HG02588 (cell line): ENCODE data around the gene FAM168A.
"Not testable (repeated sequence)": the region's sequence is repeated elsewhere in the genome, so short reads cannot be mapped to it uniquely, and the experiment has no call there.

Experiments
- ATAC-seq: cut with Tn5 transposase; IDR thresholded peaks from one replicate; pipeline ENCODE4 v1.9.1; 2021; ENCODE audit warnings: mild to moderate bottlenecking, moderate library complexity; ENCODE audit not compliant: unreplicated experiment

The FAM168A gene

GRCh38 chr11:73475549-73476095 lies 122.3 kb downstream of the FAM168A start:
- ATAC-seq: no peak

DNA sequence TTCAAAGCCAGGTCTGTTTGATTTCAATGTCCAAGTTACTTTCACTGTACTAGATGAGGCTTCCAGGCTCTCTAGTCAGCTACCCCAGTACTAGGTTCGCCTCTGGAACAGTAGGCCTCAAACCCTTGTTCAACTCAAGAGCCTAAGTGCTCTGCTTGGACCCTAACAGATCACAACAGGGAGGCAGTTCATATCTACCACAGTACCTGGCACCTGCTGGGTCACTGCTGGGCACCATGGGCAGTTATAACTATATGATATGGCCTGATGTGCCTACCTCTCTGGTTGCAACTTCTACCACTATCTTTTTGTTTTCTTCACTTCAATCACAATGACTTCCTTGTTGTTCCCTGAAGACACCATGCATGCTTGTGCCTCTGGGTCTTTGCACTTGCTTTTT lies 124.7 kb downstream of the FAM168A start:
- no peak for ATAC-seq

- not testable (repeated sequence) for ATAC-seq
These were observed 127.8 kb downstream of the FAM168A start for GRCh38 chr11:73470036-73470612.

DNA sequence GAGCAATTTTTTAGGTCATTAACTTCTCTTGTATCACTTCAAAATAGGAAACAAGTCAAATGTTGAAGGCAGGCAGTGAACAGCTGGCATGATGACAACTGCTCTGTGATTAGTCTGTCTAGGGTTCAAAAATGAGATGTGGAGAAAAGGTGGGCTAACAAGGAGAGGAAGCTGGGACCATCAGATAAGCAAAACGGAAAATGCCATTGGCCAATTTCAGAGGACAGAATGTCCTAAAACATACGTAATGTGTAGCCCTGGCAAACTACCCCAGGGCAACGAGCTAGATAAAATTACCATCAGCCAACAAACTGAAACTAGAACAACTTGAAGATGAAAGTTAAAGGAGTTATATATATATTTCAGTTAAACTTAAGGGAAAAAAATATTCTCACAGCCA lies 128.5 kb downstream of the FAM168A start:
- ATAC-seq: no peak

DNA sequence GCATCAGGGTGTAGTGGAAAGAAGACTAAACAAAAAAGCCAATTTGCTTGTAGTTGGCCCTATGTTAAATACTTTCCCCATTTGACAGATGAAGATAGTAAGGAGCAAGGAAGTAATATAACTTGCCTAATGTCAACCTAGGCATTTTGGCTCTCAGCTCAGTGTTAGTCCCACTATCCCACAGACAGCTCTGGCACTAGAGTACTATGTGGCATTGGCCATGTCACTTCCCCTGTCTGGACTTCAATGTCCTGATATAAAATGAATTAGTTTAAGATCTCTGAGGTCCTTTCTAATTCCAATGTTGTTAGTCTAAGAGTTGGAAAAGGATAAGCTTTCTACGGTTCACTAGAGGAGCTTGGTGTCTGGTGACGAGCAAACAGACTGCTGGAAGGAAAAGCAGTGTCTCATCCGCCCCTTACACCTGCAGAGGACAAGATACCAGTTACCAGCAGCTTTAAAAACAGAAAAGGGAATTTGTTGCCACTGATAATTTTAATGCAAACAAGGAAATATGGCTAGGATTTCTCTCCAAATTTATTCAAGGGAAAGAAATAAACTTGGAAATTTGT lies 129.2 kb downstream of the FAM168A start:
- ATAC-seq: no peak

- ATAC-seq: no peak
These were observed 130.4 kb downstream of the FAM168A start for GRCh38 chr11:73467505-73467904.

GRCh38 chr11:73466643-73467042 lies 131.3 kb downstream of the FAM168A start:
- ATAC-seq: no peak

GRCh38 chr11:73465871-73466270 lies 132.0 kb downstream of the FAM168A start:
- ATAC-seq: no peak

GRCh38 chr11:73465023-73465675 lies 132.8 kb downstream of the FAM168A start:
- ATAC-seq: no peak

DNA sequence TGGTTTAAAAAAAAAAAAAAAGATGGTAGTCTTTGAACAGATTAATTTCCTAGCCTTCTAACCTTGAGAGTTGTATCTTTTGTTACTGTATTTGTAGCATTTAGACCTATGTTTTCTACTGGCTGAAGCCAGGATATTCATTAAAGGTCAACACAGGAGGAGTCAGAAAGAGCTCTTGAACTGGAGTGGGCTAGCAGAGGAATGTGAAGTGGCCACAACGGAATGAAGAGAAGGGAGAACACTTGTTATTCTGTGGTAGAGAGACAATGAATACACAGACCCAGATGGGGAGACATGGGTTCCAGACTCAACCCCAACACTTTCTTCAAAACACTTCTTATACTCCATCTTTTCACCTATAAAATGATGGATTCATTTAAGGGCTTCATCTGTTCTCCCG lies 133.6 kb downstream of the FAM168A start:
- no peak for ATAC-seq

DNA sequence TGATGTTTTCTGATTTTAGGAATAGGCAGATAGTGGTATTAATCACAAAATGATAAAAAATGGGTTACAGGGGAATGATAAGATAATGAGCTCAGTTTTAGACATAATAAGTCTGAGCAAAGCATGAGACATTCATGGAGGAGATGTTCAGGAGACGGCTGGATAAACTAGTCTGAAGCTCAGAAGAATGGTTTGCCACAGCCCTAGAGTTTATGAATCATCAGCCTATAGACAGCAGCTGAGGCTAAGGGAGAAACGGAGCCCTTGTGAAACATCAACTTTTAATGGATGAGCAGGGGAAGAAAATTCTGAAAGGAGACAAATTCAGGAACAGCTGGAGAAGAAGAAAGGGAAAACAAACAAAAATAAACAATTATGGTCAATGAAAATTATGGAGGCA lies 134.6 kb downstream of the FAM168A start:
- no peak for ATAC-seq

DNA sequence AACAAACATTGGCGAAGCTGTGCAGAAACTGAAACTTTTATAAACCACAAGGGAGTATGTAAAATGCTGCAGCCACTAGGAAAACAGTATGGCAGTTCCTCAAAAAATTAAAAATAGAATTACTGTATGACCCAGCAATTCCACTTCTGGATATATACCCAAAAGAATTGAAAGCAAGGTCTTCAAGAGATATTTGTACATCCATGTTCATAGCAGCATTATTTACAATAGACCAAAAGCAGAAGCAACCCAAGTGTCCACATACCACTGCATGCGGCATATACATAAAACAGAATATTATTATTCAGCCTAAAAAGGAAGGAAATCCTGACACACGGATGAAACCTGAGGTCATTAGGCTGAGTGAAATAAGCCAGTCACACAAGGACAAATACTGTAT lies 135.9 kb downstream of the FAM168A start:
- ATAC-seq: no peak

- ATAC-seq: no peak
These were observed 136.5 kb downstream of the FAM168A start for GRCh38 chr11:73461335-73461840.

- no peak for ATAC-seq
These were observed 139.7 kb downstream of the FAM168A start for GRCh38 chr11:73458201-73458600.

GRCh38 chr11:73454987-73455386 lies 142.9 kb downstream of the FAM168A start:
- ATAC-seq: no peak

DNA sequence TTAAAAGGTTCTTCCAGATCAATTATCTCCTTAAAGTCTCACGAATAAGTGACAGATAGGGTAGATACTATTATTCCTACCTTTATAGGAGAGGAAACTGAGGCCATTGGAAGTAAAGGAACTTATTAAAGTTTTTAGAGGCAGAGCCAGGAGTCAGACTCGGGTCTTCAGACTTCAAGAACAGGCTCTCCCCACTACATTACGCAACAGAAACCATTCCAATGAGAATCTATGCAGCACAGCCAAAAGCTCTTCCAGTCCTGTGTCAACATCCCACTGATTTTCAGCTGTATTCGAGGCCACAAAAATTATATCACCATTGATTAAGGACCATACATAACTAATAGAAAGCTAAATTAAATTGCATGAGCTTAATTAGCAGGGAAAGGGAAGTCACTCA lies 144.3 kb downstream of the FAM168A start:
- ATAC-seq: no peak

DNA sequence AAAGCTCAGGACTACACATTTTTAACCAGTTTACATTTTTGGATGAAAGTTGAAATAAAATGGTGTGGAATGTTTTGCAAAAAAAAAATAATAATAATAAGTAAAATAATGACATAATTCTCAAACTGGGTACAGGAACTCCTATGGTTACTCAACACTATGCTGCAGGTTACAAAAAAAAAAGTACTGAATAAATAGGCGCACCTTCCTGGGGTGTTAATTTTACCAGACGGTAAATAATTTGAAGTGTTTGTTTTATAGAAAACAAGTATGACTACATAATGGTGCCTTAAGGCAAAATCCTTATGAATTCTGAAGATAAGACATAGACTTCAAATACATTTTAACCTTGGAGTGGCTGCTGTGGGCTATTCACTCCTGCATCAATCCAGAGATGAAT lies 145.2 kb downstream of the FAM168A start:
- ATAC-seq: no peak

DNA sequence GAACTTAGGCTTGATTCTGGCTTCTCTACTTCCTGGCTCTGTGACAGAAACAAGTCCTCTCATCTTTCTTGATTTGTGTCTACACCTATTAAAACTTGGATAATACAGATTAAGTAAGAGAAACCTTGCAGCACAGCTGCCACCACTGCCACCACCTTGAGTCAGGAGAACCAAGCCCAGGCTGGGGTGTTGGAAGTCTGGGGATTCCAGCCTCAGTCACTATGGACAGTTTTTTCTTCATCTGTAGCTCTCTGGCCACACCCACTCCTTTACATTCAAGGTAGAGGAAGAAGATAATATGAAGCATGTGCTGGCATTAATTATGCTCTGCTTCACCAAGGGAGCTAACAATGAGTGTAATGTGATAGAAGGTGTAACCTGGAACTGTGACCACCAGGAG lies 146.0 kb downstream of the FAM168A start:
- ATAC-seq: no peak

DNA sequence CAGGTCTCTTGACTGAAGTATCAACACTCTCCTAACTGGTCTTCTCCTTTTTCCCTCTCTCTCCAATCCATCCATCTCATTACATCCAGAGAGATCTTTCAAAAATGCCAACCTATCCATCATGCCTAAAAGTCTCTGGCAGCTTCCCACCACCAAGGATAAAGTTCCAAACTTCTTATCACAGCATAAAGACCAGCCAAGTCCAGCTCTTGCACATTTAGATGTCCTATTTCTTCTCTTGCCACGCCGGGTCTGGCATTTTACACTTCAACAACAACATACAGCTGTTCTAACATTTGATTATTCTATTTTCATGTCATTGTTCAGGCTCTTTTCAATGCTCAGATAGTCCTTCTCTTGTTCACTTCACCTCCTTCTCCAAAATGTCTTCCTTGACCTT lies 151.1 kb downstream of the FAM168A start:
- ATAC-seq: no peak

DNA sequence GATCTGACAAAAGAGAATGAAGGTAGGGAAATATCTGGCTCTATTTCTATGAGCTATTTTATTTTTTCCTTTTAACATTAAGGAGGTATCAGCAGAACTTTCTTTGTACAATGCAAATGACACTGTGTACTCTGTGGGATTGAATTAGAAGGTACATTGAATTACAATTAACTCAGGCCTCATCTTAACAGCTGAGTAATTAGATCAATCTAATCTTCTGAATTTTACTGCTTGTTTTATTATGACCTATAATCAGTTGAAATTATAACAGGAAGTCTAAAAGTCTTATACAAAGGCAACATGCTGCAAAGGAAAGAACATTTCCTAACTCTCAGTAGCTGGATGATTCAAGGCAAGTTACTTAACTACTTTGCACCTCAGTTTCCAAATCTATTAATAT lies 151.9 kb downstream of the FAM168A start:
- no peak for ATAC-seq

DNA sequence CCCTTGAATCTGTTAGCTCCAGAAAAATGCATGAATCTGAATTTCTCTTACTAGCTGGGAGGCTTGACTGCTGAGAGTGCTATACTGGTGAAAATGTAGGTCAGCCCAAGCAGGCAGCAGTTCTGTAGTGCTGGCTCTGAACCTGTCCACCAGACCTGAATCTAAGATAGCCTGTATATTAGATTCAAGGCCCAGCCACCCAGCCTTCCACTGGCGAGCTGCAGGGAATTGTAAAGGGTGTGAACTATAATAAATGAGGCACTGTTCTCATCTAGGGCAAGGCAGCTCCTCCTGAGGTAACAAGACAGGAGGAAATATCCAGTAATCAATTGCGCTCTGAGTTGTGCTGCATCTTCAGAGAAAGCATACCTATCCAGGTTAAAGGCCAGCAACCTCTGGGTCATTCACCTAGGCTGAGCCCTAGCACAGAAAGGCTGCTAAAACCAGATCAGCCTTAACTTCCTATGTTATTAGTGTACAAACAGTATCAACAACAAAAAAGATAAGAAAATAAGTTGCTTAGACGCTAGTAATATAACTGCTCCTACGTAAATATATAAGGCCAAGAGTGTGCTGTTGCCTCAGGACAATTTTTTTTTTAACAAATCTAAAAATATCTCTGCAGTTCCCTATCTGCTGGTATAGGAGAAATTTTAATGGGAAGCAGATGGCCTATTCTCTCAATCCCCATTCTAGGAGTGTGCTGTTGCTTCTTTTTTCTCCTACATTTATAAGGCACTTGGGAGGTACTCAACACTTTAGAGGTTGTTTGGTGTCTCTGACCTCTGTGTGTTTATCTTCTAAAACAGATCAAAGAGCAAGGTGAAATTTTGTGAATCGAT lies 158.7 kb downstream of the FAM168A start:
- ATAC-seq: no peak
